Spleen (tissue), 7 donors: ENCODE data around the gene SLC22A1.

Experiments
- CTCF ChIP-seq, 11 experiments: fragments of 200-600 bp in 7 of 11; fragments of 450-650 bp in 4 of 11; sonication (generic) in 4 of 11; IDR thresholded peaks in 8 of 11; conservative IDR thresholded peaks in 3 of 11; 1 replicate in 7 of 11; 2 replicates in 4 of 11; pipeline versions ENCODE4 v1.4.0 to v1.8.0; 2016 to 2021; ENCODE audit warnings: antibody characterized with exemption in 11 of 11, inconsistent platforms in 4 of 11, mild to moderate bottlenecking in 1 of 11
- POLR2A ChIP-seq, 3 donors: fragments of 450-650 bp; IDR thresholded peaks; one replicate each; pipeline ENCODE4 v1.5.1; 2017; ENCODE audit warnings: antibody characterized with exemption in 3 of 3, mild to moderate bottlenecking in 1 of 3
- donor health status: DM: no; HTN: no; CAD: no; lungs with moderate emphysema.
- donor health status: DM: no; HTN: no; CAD: no.
- donor health status: DM: no; HTN: no; CAD: no.

GRCh38 chr6:160154471-160154870 is 32.9 kb downstream of the SLC22A1 start:
- no peak for TF ChIP-seq CTCF (IDR thresholded peaks at IDR 0.05 in 8 of 11, conservative IDR thresholded peaks at IDR 0.05 in 3 of 11)
- no peak for TF ChIP-seq POLR2A (IDR thresholded peaks at IDR 0.05)
